Sigmoid colon (tissue), 3 donors: ENCODE measurements around the gene PRSS22.

Experiments
- CTCF ChIP-seq, 4 experiments: fragments of 450-650 bp in 3 of 4; fragments of 200-600 bp in 1 of 4; IDR thresholded peaks; one replicate each; pipeline ENCODE4 v1.5.1; 2016 to 2019; ENCODE audit warnings: antibody characterized with exemption in 4 of 4, mild to moderate bottlenecking in 3 of 4, moderate library complexity in 2 of 4
- POLR2A ChIP-seq, 2 donors: fragments of 450-650 bp; IDR thresholded peaks; one replicate each; pipeline ENCODE4 v1.6.1; 2016; ENCODE audit warnings: antibody characterized with exemption in 2 of 2, mild to moderate bottlenecking in 2 of 2, moderate library complexity in 2 of 2

GRCh38 chr16:2829501-2830354 lies 28.2 kb downstream of the PRSS22 start, which contains the start of gene ZG16B:
- TF ChIP-seq POLR2A (IDR thresholded peaks at IDR 0.05) (no peak), CTCF (IDR thresholded peaks at IDR 0.05) (no peak)
